NCI-H1105 treated with DMSO at 0.1 percent for 48 hours (cell line): ENCODE results near the gene TCP11.

Experiments
- DNase-seq: peaks from one replicate; lab custom pipeline; 2025; lab: John Stamatoyannopoulos, UW

TCP11 gene

DNA sequence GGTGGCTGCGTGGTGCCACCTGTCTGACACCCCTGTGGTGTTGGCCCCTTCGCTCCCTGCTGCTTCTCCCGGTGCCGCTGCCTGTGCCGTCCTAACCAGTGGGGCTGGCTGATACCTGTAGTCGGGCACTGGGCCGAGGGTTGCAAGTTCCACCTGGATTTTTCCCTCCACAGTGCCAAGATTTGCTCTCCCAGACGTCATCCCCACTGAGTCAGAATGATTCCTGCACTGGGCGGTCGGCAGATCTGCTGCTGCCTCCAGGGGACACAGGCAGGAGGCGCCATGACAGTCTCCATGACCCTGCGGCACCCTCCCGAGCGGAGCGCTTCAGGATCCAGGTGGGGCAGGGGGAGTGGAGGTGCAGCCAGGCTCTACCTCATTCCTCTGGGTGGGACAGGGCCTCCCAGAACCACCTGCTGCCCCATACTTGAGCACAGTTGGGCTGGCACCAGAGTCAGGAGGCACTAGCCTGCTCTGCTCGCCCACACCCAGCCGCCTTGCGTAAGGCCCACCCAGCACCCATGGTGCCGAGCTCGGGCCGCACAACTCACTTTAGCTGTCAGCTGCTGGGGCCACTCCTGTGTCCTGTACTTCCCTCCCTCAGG lies 60.2 kb downstream of the TCP11 start:
- no peak for DNase-seq

DNA sequence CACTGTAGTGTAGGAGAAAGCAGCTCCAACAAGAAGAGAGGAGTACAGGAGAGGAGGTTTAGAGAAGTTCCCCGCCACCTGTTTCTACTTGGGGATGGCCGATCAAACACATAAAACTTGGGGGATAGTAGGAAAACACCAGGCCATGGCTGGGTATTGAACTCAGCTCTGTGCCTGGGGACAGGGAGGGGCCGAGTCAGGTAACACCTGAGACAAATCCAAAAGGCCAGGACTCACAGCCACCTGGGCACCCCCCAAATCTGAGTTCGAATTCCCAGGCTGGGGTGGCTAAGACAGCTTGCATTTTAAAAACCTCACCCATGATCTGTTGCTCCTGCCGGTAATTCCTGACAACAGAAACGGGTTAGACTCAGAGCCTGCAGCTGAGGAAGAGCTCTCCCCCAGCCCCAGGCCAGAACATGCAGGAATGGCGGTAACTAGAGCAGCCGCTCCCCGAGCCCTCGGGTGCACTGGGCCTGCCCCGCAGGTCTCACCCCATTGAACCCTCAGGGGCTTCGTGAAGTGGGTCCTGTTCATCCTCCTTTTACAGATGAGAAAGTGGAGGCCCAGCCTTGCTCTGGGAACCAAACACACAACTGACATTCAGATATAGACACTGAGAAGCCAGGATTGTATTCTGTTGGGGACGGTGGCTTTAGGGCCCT lies 61.0 kb downstream of the TCP11 start:
- no peak for DNase-seq

DNA sequence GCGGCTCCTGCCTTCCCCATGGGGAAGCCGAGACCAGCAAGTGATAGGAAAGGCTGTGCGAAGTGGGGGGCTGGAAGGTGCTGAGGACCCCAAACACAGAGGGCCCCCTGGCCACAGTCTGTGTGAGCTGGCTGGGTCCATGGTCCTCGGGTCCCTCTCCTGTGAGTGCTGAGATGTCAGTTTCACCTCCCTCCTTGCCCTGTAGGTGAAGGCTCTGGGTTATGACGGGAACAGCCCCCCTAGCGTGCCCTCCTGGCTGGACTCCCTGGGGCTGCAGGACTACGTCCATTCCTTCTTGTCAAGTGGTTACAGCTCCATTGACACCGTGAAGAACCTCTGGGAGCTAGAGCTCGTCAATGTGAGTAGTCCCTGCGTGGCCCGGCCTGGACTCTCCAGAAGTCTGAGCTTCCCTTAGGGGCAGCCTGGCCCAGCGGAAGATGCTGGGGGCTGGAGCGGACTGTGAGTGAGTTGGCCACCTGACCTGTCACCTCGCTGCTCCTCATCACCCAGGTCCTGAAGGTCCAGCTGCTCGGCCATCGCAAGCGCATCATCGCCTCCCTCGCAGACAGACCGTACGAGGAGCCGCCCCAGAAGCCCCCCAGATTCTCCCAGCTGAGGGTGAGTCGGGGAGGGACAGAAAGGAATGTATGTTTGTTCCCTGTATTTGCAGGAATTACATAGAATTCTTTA lies 61.7 kb downstream of the TCP11 start:
- DNase-seq = no peak

DNA sequence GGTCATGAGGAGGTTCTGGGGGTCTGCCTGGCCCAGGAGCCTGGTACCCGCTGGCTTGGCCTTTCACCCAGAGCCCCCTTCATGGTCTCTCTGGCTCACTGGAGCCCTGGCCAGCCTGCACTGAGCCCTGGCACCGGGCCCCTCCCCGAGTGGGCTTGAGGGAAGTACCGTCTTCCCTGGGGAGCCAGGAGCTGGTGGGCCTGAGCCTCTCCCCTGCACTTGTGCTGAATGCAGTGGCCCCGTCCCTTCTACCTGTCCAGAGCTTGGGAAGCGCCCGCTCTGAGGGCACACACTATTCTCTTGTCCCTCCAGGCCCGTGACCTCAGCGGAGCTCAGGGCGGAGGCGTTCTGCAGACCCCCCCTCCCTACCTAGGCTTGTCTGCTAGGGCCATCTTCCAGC lies 62.2 kb downstream of the TCP11 start:
- no peak for DNase-seq

DNA sequence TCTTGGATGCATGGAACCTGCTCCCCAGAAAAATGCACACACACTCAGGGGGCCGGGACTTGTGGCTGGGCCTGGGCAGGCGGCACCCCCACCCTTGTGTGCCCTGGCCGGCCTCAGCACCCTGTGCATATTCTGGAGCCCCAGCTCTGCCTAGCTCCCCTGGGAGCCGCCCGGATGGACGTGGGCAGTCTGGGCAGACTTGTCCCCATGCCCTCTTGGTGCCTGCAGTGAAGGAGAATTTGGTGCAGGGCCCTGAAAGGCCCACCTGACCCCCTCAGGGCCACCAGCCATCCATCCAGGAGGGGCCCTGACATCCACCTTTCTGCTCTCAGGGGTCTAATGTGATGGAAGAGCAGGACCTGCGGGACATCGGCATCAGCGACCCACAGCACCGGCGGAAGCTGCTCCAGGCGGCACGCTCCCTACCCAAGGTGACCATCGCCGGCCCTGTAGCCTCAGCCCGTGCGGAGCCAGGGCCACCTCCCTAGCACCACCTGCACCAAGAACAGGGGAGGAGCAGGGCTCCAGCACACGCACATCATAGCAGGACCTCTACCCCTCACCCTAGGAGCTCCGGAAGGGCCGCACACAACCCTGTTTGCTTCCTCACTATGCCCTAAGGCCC lies 62.8 kb downstream of the TCP11 start:
- no peak for DNase-seq

DNA sequence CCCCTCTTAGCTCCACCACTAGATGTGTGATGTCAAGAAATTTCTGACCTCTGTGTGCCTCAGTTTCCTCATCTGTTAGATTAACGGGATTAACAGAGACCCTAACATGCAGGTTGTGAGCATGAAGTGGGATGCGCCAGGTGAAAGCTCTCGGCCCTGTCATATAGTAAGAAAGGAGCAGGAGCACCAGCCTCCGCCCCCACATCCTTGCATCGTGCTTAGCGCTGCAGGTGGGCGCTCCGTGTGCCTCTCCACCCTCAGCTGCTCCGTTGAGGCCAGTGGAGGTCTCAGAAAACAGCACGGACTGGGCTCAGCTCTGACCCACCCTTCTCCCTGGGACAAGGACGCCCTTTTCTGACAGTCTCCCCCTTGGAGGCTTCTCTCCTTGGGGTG lies 63.4 kb downstream of the TCP11 start:
- DNase-seq = no peak

DNA sequence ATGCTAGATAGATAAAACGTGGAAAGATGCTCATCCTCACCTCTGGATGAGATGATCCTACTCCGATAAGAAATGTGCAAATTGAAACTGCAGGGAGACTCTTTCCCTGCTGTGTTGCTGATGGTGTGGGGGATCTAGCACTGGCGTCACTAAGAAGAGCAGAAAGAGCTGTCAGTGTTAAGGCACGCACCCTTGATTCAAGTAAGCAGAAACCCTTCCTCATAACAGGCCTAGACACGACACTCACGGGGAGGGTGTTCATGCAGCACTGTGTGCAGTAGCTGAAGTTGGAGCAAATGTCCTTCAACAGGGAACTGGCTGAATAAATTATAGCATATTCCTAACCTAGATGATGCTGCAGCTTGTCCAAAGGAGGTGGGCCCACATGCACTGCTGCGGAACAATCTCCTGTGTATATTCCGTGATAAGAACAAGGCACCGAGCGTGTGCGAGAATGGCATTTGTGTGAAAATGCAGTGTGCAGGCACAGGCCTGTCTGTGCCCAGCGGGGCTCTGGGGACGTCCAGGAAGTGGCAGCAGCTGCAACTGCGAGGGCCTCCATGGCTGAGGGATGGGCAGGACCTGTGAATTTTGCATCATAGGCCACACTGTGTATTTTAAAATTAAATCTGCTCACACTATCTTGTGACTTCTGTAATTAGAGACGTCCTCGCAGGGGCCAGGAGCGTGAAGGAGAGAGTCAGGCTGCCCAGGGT lies 64.0 kb downstream of the TCP11 start:
- no peak for DNase-seq

DNA sequence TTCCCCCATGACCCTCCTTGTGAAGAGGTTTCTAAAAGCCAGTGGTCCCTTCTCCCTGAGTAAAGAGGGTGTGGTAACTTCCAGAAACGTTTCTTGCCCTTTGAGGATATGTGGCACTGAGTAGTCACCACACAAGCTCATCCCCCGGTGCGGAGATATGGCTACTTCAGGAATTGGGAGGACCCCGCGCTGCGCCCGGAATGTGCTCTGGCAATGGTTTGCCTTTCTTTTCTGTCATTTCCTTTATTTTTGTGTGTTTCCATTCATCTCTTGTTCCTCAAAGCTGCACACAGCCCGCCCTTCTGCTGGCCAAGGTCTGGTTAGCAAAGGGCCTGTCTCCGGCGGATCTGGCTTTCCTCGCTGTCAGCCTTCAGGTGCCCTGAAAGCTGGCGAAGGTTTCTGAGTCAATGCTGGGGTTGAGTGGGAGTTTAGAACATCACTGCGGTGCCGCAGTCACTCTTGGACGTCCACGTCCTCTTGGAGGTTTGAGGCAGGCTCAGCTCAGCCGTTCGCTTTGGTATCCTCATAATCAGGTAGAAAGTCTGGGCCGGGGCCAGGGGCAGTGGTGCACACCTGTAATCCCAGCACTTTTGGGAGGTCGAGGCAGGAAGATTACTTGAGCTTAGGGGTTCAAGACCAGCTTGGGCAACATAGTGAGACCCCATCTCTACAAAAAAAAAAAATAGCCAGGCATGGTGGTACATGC lies 67.2 kb downstream of the TCP11 start:
- DNase-seq = no peak

DNA sequence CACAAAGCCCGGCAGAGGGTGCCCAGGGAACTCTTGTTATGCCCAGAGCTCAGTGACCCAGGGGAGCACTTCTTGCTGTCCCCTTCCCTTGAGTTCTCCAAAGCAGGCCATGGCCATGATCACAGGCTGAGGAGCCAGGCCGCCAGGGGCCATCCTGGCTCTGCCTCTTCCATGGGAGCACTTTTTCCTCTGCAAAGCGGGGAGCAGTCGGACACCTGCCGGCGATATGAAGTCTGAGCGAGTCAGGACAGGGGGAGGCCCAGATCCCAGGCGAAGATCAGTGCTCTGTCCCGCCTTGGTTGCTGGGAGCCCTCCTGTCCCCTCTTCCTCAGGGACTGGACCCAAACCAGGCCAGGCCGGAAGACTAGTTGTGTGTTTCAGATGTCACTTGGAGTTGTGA lies 67.9 kb downstream of the TCP11 start:
- no peak for DNase-seq

DNA sequence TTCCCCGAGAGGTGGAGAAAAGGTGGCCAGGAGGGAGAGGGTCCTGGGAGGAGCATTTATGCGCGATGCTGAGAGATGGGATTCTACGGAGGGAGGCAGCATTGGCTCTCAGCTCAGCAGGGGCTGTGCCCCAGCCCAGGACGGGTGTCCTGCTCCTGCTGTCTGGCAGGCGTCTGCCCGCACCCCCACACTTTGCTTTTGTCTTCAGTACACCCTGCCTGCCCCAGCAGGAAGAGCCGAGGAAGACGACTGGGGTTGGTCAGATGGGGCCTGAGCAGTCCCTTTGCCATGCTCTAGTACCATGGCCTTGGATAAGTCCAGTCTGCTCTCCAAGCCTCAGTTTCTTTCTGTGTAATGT lies 68.5 kb downstream of the TCP11 start:
- no peak for DNase-seq

DNA sequence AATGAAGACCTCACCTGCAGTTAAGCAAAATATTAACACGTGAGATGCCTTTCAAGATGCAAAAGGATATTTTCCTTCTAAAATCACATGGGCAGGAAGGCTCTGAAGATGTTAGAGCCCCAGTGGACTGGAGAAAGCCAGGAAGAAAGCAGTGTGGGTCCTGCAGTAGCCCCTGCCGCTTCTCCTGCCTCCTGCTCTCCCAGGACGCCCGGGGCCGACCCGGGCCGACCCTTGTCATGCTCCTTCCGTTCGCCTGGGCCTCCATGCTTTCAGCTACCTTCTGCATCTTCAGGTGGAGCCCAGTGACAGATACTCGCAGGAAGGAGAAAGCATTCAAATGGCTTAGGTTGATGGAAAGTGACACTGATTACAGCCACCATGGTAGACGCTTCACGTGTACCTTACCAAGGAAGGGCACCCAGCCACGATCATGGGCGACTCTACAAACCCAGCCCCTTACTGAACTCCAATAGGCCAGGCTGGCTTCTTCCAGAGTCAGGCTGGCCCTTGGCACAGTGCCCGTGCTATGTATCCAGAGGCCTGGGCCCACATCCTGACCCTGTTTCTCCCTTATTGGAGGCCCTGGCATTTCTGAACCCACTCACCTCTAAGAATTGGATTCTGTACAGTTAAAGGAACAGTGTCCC lies 69.0 kb downstream of the TCP11 start:
- no peak for DNase-seq

DNA sequence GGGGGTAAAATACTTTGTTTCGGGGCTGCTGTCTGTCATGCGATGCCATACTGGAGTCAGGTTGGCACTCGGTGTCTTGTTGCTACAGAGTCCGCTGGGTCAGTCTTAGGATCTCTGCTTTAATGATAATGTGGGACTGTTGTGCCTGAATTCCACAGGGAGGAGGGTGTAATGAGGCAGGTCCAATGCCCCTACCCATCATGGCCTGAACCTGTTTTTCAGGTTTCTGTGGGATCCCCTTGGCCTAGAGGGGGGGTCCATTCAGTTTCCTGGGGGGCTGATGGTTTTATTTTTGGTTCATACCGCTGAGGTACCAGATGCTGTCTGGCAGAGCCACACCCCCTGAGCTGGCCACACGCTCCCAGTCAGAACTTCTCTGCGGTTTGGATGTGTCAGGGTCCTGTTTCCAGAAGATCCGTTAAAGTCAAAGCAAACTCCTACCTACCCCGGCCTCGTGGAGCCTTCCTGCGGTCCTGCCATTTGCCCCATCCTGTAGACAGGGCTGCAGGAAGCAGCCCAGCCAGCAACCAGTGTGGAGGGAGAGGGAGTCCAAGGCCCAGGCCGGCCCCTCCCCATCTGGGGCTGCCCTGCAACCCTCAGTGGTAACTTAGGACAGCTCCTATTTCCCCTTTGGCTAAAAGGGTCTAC lies 69.7 kb downstream of the TCP11 start:
- DNase-seq = no peak

DNA sequence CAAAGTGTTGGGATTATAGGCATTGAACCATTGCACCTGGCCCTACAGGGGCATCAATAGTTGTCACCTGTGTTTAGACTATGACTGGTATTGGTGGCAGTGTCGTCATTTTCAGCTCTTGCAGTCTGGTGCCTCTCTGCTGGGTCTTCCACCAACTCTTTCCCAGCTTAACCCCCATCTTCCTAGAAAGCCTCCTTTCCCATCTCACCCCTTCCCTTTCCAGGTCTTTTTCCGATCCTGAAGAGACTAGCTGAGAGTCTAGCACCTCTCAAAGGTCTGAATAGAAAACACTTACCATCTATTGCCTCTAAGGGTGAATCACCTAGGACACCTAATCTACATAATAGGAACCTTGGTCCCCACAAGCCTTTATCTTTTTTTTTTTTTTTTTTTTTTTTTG lies 71.0 kb downstream of the TCP11 start:
- DNase-seq = no peak

DNA sequence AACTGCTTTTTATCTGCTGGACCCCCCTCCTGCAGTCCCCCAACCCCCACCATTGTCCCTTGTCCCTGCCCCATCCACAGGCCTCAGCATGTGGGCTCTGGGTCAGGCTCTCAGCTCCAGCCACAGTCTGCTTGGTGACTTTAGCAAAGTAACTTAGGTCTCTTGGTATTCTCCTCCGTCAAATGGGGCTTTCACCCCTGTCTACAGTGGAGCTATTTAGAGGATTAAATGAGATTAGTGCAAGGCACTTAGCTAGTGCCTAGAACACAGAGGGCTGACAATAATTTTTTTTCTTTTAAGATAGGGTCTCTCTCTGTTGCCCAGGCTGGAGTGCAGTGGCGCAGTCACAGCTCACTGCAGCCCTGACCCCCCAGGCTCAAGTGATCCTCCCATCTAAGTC lies 71.9 kb downstream of the TCP11 start:
- DNase-seq = no peak

DNA sequence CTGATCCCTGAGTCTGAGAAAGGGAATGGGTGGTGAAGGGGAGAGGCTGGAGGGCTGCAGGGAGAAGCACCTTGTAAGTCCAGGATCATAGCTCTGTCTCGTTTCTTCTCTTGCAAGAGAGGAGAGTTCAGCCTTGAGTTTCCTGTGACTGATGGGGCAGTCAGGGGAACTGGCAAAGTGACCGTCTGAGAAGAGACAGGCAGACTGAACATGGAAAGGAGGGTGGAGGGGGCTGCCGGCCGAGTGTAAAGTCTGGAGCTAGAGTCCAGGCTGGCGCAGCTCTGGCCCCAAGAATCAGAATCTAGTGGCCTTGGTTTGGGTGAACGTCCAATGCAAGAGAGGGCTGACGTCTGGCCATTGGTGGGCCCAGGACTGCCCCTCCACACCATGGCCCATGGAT lies 72.5 kb downstream of the TCP11 start:
- no peak for DNase-seq

DNA sequence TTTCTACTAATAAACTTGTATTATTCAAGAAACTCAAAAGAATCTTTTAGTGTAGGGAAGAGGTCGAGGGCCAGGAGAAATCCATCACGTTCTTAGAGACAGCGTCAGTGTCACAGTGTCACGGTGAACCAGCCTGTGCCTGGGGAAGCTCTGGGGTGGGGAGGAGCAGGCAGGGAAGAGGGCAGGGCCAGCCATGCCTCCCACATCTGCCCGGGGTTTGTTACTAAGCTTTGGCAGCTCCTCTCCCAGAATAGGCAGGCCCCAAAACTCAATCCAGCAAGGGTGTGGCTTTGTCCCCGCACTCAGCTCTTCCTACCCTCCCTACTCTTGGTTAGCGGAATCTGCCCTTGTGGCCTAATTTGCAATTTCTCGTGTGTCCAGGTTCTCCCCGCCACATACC lies 72.9 kb downstream of the TCP11 start:
- no peak for DNase-seq
